ENCODE data around the gene SYT3.
A peak's percentile ranks its signal among the peaks of the same experiment; 100 is the strongest.

SYT3 gene

GRCh38 chr19:50639121-50640112 is at the start of gene SYT3:
Gene SYT3, minus strand, starts transcription at chr19:50639881. Its CDS starts 2,470 bp downstream, at chr19:50637411.
- DNase-seq (ENCODE audit: low read depth, low spot score), result peak; percentile 14

GRCh38 chr19:50688766-50689165 is 49.1 kb upstream of the SYT3 start:
- DNase-seq (ENCODE audit: low read depth, low spot score), result no peak

- no peak for DNase-seq (ENCODE audit: low read depth, low spot score)
Observed at GRCh38 chr19:50686310-50687032, 46.8 kb upstream of the SYT3 start.

GRCh38 chr19:50679177-50680125 is 39.8 kb upstream of the SYT3 start:
- DNase-seq (ENCODE audit: low read depth, low spot score), result peak; percentile 46

- no peak for DNase-seq (ENCODE audit: low read depth, low spot score)
Observed at GRCh38 chr19:50678323-50678722, 38.6 kb upstream of the SYT3 start.

GRCh38 chr19:50677636-50678035 is 38.0 kb upstream of the SYT3 start:
- no peak for DNase-seq (ENCODE audit: low read depth, low spot score)

- DNase-seq (ENCODE audit: low read depth, low spot score), result no peak
Observed at GRCh38 chr19:50676625-50677197, 37.0 kb upstream of the SYT3 start.

GRCh38 chr19:50673118-50673517 is 33.4 kb upstream of the SYT3 start:
- DNase-seq (ENCODE audit: low read depth, low spot score), result no peak

- no peak for DNase-seq (ENCODE audit: low read depth, low spot score)
Observed at GRCh38 chr19:50670102-50670380, 30.4 kb upstream of the SYT3 start.

- no peak for DNase-seq (ENCODE audit: low read depth, low spot score)
Observed at GRCh38 chr19:50669302-50670101, 29.8 kb upstream of the SYT3 start.

- DNase-seq (ENCODE audit: low read depth, low spot score), result no peak
Observed at GRCh38 chr19:50668879-50669278, 29.2 kb upstream of the SYT3 start.

GRCh38 chr19:50668416-50668815 is 28.7 kb upstream of the SYT3 start:
- DNase-seq (ENCODE audit: low read depth, low spot score), result no peak

- no peak for DNase-seq (ENCODE audit: low read depth, low spot score)
Observed at GRCh38 chr19:50667759-50668231, 28.1 kb upstream of the SYT3 start.

- no peak for DNase-seq (ENCODE audit: low read depth, low spot score)
Observed at GRCh38 chr19:50667177-50667758, 27.6 kb upstream of the SYT3 start.

GRCh38 chr19:50666346-50667176 is 26.9 kb upstream of the SYT3 start:
- no peak for DNase-seq (ENCODE audit: low read depth, low spot score)

- DNase-seq (ENCODE audit: low read depth, low spot score), result no peak
Observed at GRCh38 chr19:50664204-50664603, 24.5 kb upstream of the SYT3 start.

GRCh38 chr19:50663482-50663790 is 23.8 kb upstream of the SYT3 start:
- no peak for DNase-seq (ENCODE audit: low read depth, low spot score)

- no peak for DNase-seq (ENCODE audit: low read depth, low spot score)
Observed at GRCh38 chr19:50662651-50663481, 23.2 kb upstream of the SYT3 start.
